WTC11 (cell line): Measurements from ENCODE around the gene SPTAN1. TPM values are rescaled to one million over a fixed set of nuclear protein-coding genes. Genes with fewer than 3 reads are reported as not detected.
A peak's percentile ranks its signal among the peaks of the same experiment; 100 is the strongest.

Experiments used
- ATF1 ChIP-seq: sonication (generic); formaldehyde crosslinking; IDR thresholded peaks from 2 replicates; pipeline ENCODE4 v1.8.1; 2023; ENCODE audit warnings: mild to moderate bottlenecking, moderate library complexity, missing genetic modification reagents
- ATF6 ChIP-seq: sonication (generic); formaldehyde crosslinking; IDR thresholded peaks from 2 replicates; pipeline ENCODE4 v1.8.1; 2023; ENCODE audit warnings: mild to moderate bottlenecking, missing genetic modification reagents
- CDX4 ChIP-seq: fragments of 250-450 bp; sonication (Bioruptor Pico); IDR thresholded peaks from 2 replicates; pipeline ENCODE4 v1.9.0; 2021; ENCODE audit warnings: moderate library complexity, mild to moderate bottlenecking, inconsistent platforms, borderline replicate concordance
- CTCF ChIP-seq: fragments of 200-600 bp; IDR thresholded peaks from 2 replicates; pipeline ENCODE4 v1.8.0; 2022; ENCODE audit warnings: antibody characterized with exemption
- E2F5 ChIP-seq: sonication (generic); formaldehyde crosslinking; IDR thresholded peaks from 2 replicates; pipeline ENCODE4 v1.8.1; 2022; ENCODE audit warnings: mild to moderate bottlenecking, moderate library complexity, missing genetic modification reagents
- ELF4 ChIP-seq: sonication (generic); formaldehyde crosslinking; IDR thresholded peaks from 2 replicates; pipeline ENCODE4 v1.8.1; 2022; ENCODE audit warnings: low read depth, mild to moderate bottlenecking, moderate library complexity, missing genetic modification reagents
- FOXK1 ChIP-seq: sonication (generic); formaldehyde crosslinking; IDR thresholded peaks from 2 replicates; pipeline ENCODE4 v1.8.0; 2022; ENCODE audit warnings: mild to moderate bottlenecking, moderate library complexity, missing genetic modification reagents
- FOXP1 ChIP-seq: sonication (generic); formaldehyde crosslinking; IDR thresholded peaks from 2 replicates; pipeline ENCODE4 v1.8.0; 2022; ENCODE audit warnings: missing genetic modification reagents, mild to moderate bottlenecking, moderate library complexity, borderline replicate concordance
- FOXP4 ChIP-seq: sonication (generic); formaldehyde crosslinking; IDR thresholded peaks from 2 replicates; pipeline ENCODE4 v1.8.0; 2022; ENCODE audit warnings: mild to moderate bottlenecking, missing genetic modification reagents
- HMGA2 ChIP-seq: fragments of 250-450 bp; sonication (Bioruptor Pico); IDR thresholded peaks from 2 replicates; pipeline ENCODE4 v1.4.0; 2021; ENCODE audit warnings: mild to moderate bottlenecking, moderate library complexity
- MXD4 ChIP-seq: fragments of 250-450 bp; sonication (Bioruptor Pico); IDR thresholded peaks from 2 replicates; pipeline ENCODE4 v1.8.0; 2021; ENCODE audit warnings: mild to moderate bottlenecking, moderate library complexity, borderline replicate concordance
- NFYB ChIP-seq: sonication (generic); formaldehyde crosslinking; conservative IDR thresholded peaks from 2 replicates; pipeline ENCODE4 v1.8.0; 2022; ENCODE audit warnings: low read depth, missing genetic modification reagents
- NR1H2 ChIP-seq: sonication (generic); formaldehyde crosslinking; IDR thresholded peaks from 2 replicates; pipeline ENCODE4 v1.9.0; 2021; ENCODE audit warnings: mild to moderate bottlenecking, moderate library complexity, missing genetic modification reagents
- PREB ChIP-seq: sonication (generic); formaldehyde crosslinking; IDR thresholded peaks from 2 replicates; pipeline ENCODE4 v1.8.1; 2022; ENCODE audit warnings: mild to moderate bottlenecking, missing genetic modification reagents, moderate library complexity, borderline replicate concordance
- RORB ChIP-seq: fragments of 250-450 bp; sonication (Bioruptor Pico); IDR thresholded peaks from 2 replicates; pipeline ENCODE4 v1.9.0; 2021; ENCODE audit warnings: mild to moderate bottlenecking
- SMAD4 ChIP-seq: sonication (generic); formaldehyde crosslinking; IDR thresholded peaks from 2 replicates; pipeline ENCODE4 v1.8.0; 2022; ENCODE audit warnings: mild to moderate bottlenecking, missing genetic modification reagents
- TCF7 ChIP-seq: sonication (generic); formaldehyde crosslinking; IDR thresholded peaks from 2 replicates; pipeline ENCODE4 v1.8.0; 2022; ENCODE audit warnings: mild to moderate bottlenecking, low read depth, missing genetic modification reagents, moderate library complexity
- TEAD1 ChIP-seq: sonication (generic); formaldehyde crosslinking; IDR thresholded peaks from 2 replicates; pipeline ENCODE4 v1.8.0; 2022; ENCODE audit warnings: mild to moderate bottlenecking, missing genetic modification reagents
- TP53 ChIP-seq: sonication (generic); formaldehyde crosslinking; IDR thresholded peaks from 2 replicates; pipeline ENCODE4 v1.8.1; 2023; ENCODE audit warnings: mild to moderate bottlenecking, missing genetic modification reagents
- ZBTB21 ChIP-seq: sonication (generic); formaldehyde crosslinking; IDR thresholded peaks from 2 replicates; pipeline ENCODE4 v1.8.1; 2023; ENCODE audit warnings: mild to moderate bottlenecking, missing genetic modification reagents, borderline replicate concordance
- ZNF121 ChIP-seq: sonication (generic); formaldehyde crosslinking; IDR thresholded peaks from 2 replicates; pipeline ENCODE4 v1.8.0; 2023; ENCODE audit warnings: missing genetic modification reagents
- ZNF219 ChIP-seq: sonication (generic); formaldehyde crosslinking; IDR thresholded peaks from 2 replicates; pipeline ENCODE4 v1.8.0; 2023; ENCODE audit warnings: missing genetic modification reagents, mild to moderate bottlenecking, borderline replicate concordance
- ZNF281 ChIP-seq: sonication (generic); formaldehyde crosslinking; IDR thresholded peaks from 2 replicates; pipeline ENCODE4 v1.8.0; 2023; ENCODE audit warnings: mild to moderate bottlenecking, missing genetic modification reagents
- ZNF512 ChIP-seq: sonication (generic); formaldehyde crosslinking; IDR thresholded peaks from 2 replicates; pipeline ENCODE4 v1.8.1; 2022; ENCODE audit warnings: missing genetic modification reagents, borderline replicate concordance
- total RNA-seq: library from RNA; stranded (reverse); gene quantifications from 3 replicates; pipeline ENCODE4 v1.2.3, GENCODE V29; 2021

SPTAN1 gene
- total RNA-seq, 1 experiment from 2014 or later: 255 TPM

GRCh38 chr9:128552744-128553440 lies 505 bp downstream of the SPTAN1 start (continued):
- no peak for TF ChIP-seq ZNF512 (CRISPR knock-in tag)
- TF ChIP-seq ATF6 (CRISPR knock-in tag): no peak
- TF ChIP-seq TCF7 (CRISPR knock-in tag): no peak
- TF ChIP-seq FOXP4: 0 out of 2 replicates have a peak, but pooled peaks have one; percentile 35
- TF ChIP-seq CTCF: no peak
- TF ChIP-seq E2F5 (CRISPR knock-in tag): peak; percentile 18; the same call in 1 of the 2 replicates
- TF ChIP-seq ZNF121 (CRISPR knock-in tag): 0 out of 2 replicates have a peak, but pooled peaks have one; percentile 9
- TF ChIP-seq PREB (CRISPR knock-in tag): no peak
- peak; percentile 51; the same call in 1 of the 2 replicates for TF ChIP-seq TEAD1
- no peak for TF ChIP-seq SMAD4 (CRISPR knock-in tag)
- no peak for TF ChIP-seq RORB (CRISPR knock-in tag)
- no peak for TF ChIP-seq ZNF281 (CRISPR knock-in tag)
- no peak for TF ChIP-seq ELF4 (CRISPR knock-in tag)
- TF ChIP-seq ZBTB21 (CRISPR knock-in tag): no peak
- TF ChIP-seq ATF1 (CRISPR knock-in tag): no peak
- TF ChIP-seq TP53: no peak; the same call in 1 of the 2 replicates
- TF ChIP-seq MXD4: no peak
- TF ChIP-seq HMGA2 (CRISPR knock-in tag): no peak
- TF ChIP-seq ZNF219 (CRISPR knock-in tag): no peak
- peak; percentile 71; the same call in 1 of the 2 replicates for TF ChIP-seq FOXK1
- no peak for TF ChIP-seq NFYB (CRISPR knock-in tag)
- no peak; the same call in 1 of the 2 replicates for TF ChIP-seq FOXP1
- TF ChIP-seq CDX4 (CRISPR knock-in tag): no peak
- TF ChIP-seq NR1H2 (CRISPR knock-in tag): no peak
